ENCODE measurements around the gene SHISA7. TPM values are rescaled to one million over a fixed set of nuclear protein-coding genes. Genes with fewer than 3 reads are reported as not detected.

SHISA7 gene
- total and polyA plus RNA-seq, 2 experiments from 2014 or later = not detected

DNA sequence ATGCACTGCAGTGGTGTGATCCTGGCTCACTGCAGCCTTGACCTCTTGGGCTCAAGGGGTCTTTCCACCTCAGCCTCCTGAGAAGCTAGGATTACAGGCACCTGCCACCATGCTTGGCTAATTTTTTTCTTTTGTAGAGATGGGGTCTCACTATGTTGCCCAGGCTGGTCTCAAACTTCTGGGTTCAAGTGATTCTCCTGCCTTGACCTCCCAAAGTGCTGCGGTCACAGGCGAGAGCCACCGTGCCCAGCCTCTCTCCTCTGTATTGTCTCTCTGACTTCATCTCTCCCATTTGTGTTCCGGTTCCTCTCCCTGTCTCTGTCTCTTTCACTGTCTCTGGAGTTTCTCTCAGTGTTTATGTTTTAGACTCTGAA is 23.1 kb upstream of the SHISA7 start:
- no peaks in the 10 kb centered on the region for H3K9me3 ChIP-seq (ENCODE audit: low read depth)
- H3K27ac ChIP-seq = no peak overlapping the region
- no peak overlapping the region for H3K4me3 ChIP-seq
- no peaks in the 10 kb centered on the region for H3K36me3 ChIP-seq
- TF ChIP-seq, protein P1, sequence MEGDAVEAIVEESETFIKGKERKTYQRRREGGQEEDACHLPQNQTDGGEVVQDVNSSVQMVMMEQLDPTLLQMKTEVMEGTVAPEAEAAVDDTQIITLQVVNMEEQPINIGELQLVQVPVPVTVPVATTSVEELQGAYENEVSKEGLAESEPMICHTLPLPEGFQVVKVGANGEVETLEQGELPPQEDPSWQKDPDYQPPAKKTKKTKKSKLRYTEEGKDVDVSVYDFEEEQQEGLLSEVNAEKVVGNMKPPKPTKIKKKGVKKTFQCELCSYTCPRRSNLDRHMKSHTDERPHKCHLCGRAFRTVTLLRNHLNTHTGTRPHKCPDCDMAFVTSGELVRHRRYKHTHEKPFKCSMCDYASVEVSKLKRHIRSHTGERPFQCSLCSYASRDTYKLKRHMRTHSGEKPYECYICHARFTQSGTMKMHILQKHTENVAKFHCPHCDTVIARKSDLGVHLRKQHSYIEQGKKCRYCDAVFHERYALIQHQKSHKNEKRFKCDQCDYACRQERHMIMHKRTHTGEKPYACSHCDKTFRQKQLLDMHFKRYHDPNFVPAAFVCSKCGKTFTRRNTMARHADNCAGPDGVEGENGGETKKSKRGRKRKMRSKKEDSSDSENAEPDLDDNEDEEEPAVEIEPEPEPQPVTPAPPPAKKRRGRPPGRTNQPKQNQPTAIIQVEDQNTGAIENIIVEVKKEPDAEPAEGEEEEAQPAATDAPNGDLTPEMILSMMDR (IDR thresholded peaks at IDR 0.05; ENCODE audit: low read depth, low read length) = no peak
- no peak for DNase-seq (ENCODE audit: low read depth in 1 of 2, low spot score in 1 of 2)
- H3K27me3 ChIP-seq = no peaks in the 10 kb centered on the region
- H3K4me1 ChIP-seq (ENCODE audit: low read depth) = no peaks in the 10 kb centered on the region

- H3K9me3 ChIP-seq (ENCODE audit: low read depth) = no peaks in the 10 kb centered on the region
- H3K4me1 ChIP-seq (ENCODE audit: low read depth) = no peaks in the 10 kb centered on the region
- no peaks in the 10 kb centered on the region for H3K27me3 ChIP-seq
- TF ChIP-seq, protein P1 (IDR thresholded peaks at IDR 0.05; ENCODE audit: low read depth, low read length) = no peak
- H3K36me3 ChIP-seq = no peaks in the 10 kb centered on the region
- H3K4me3 ChIP-seq = no peak overlapping the region
- no peak overlapping the region for H3K27ac ChIP-seq
- DNase-seq (ENCODE audit: low read depth in 1 of 2, low spot score in 1 of 2) = no peak
Measured at GRCh38 chr19:55465460-55466240, 22.6 kb upstream of the SHISA7 start.

- Histone ChIP-seq H3K27ac (no peak within 1 kb of the TSS), H3K4me1 (ENCODE audit: low read depth) (no peaks in the 10 kb centered on the region)
- no peak for DNase-seq (ENCODE audit: low read depth in 1 of 2, low spot score in 1 of 2)
Measured at GRCh38 chr19:55464662-55465054, 21.6 kb upstream of the SHISA7 start, which contains the start of gene C19orf85. TSS of gene C19orf85 (minus strand) at chr19:55464751. CDS start at chr19:55464554, 197 bp downstream.

GRCh38 chr19:55464039-55464661 is 21.1 kb upstream of the SHISA7 start:
- no peak overlapping the region for H3K4me3 ChIP-seq
- H3K4me1 ChIP-seq (ENCODE audit: low read depth) = no peaks in the 10 kb centered on the region
- no peaks in the 10 kb centered on the region for H3K9me3 ChIP-seq (ENCODE audit: low read depth)
- no peaks in the 10 kb centered on the region for H3K27me3 ChIP-seq
- no peaks in the 10 kb centered on the region for H3K36me3 ChIP-seq
- TF ChIP-seq, protein P1 (IDR thresholded peaks at IDR 0.05; ENCODE audit: low read depth, low read length) = no peak
- DNase-seq (ENCODE audit: low read depth in 1 of 2, low spot score in 1 of 2) = no peak
- no peak overlapping the region for H3K27ac ChIP-seq

More at GRCh38 chr19:55464662-55465054, 21.6 kb upstream of the SHISA7 start, which contains the start of gene C19orf85:
- no peaks in the 10 kb centered on the region for H3K36me3 ChIP-seq
- H3K27me3 ChIP-seq = no peaks in the 10 kb centered on the region
- no peaks in the 10 kb centered on the region for H3K9me3 ChIP-seq (ENCODE audit: low read depth)
- H3K4me3 ChIP-seq = no peak within 1 kb of the TSS
- TF ChIP-seq, protein P1 (IDR thresholded peaks at IDR 0.05; ENCODE audit: low read depth, low read length) = no peak

GRCh38 chr19:55463583-55464031 is 20.5 kb upstream of the SHISA7 start:
- H3K4me3 ChIP-seq = no peak overlapping the region
- no peak for DNase-seq (ENCODE audit: low read depth in 1 of 2, low spot score in 1 of 2)
- H3K36me3 ChIP-seq = no peaks in the 10 kb centered on the region
- no peaks in the 10 kb centered on the region for H3K4me1 ChIP-seq (ENCODE audit: low read depth)
- H3K27me3 ChIP-seq = no peaks in the 10 kb centered on the region
- H3K27ac ChIP-seq = no peak overlapping the region
- no peaks in the 10 kb centered on the region for H3K9me3 ChIP-seq (ENCODE audit: low read depth)
- TF ChIP-seq, protein P1 (IDR thresholded peaks at IDR 0.05; ENCODE audit: low read depth, low read length) = no peak
